Trophoblast cell (in vitro differentiated cells and primary cell): ENCODE results near the gene POLR3G. TPM values are rescaled to one million over a fixed set of nuclear protein-coding genes. Genes with fewer than 3 reads are reported as not detected.

ENCODE experiments used
- DNase-seq, 2 donors: peaks; one replicate each; pipeline ENCODE4 v3.0.0-alpha.2; 2016
- H2AFZ ChIP-seq: 2 replicates; pipeline ENCODE4 v1.6.1; 2013; ENCODE audit warnings: low read length, moderate library complexity, mild to moderate bottlenecking; ENCODE audit not compliant: insufficient read depth, poor library complexity
- H2AK5ac ChIP-seq: 2 replicates; pipeline ENCODE4 v1.6.1; 2013; ENCODE audit warnings: mild to moderate bottlenecking, low read length
- H2BK120ac ChIP-seq: 2 replicates; pipeline ENCODE4 v1.6.1; 2013; ENCODE audit warnings: low read length, mild to moderate bottlenecking, moderate library complexity; ENCODE audit not compliant: insufficient read depth, poor library complexity
- H2BK12ac ChIP-seq: 2 replicates; pipeline ENCODE4 v1.6.1; 2013; ENCODE audit warnings: mild to moderate bottlenecking, low read length, moderate library complexity
- H2BK5ac ChIP-seq: 2 replicates; pipeline ENCODE4 v1.6.1; 2013; ENCODE audit warnings: low read length, low read depth, moderate library complexity, mild to moderate bottlenecking; ENCODE audit not compliant: poor library complexity
- H3K14ac ChIP-seq: 2 replicates; pipeline ENCODE4 v1.6.1; 2013; ENCODE audit warnings: mild to moderate bottlenecking, low read length
- H3K18ac ChIP-seq: 2 replicates; pipeline ENCODE4 v1.6.1; 2013; ENCODE audit warnings: mild to moderate bottlenecking, low read length
- H3K23ac ChIP-seq: 2 replicates; pipeline ENCODE4 v1.6.1; 2013; ENCODE audit warnings: low read length
- H3K27ac ChIP-seq: 2 replicates; pipeline ENCODE4 v1.5.1; 2013; ENCODE audit warnings: low read depth, mild to moderate bottlenecking, inconsistent platforms, low read length, moderate library complexity
- H3K27me3 ChIP-seq: 2 replicates; pipeline ENCODE4 v1.6.1; 2013; ENCODE audit warnings: inconsistent platforms, mild to moderate bottlenecking, low read length, moderate library complexity; ENCODE audit not compliant: insufficient read depth
- H3K36me3 ChIP-seq, 2 experiments: 1 replicate in 1 of 2; 2 replicates in 1 of 2; pipeline ENCODE4 v1.6.1; 2013; ENCODE audit warnings: low read length in 2 of 2, mild to moderate bottlenecking in 2 of 2, moderate library complexity in 1 of 2; ENCODE audit not compliant: insufficient read depth in 2 of 2, control insufficient read depth in 1 of 2
- H3K4ac ChIP-seq: 2 replicates; pipeline ENCODE4 v1.6.1; 2013; ENCODE audit warnings: low read depth, mild to moderate bottlenecking, low read length, moderate library complexity
- H3K4me1 ChIP-seq, 2 experiments: 1 replicate in 1 of 2; 2 replicates in 1 of 2; pipeline ENCODE4 v1.6.1; 2013; ENCODE audit warnings: low read length in 2 of 2, mild to moderate bottlenecking in 2 of 2, moderate library complexity in 1 of 2; ENCODE audit not compliant: insufficient read depth in 2 of 2, control insufficient read depth in 1 of 2
- H3K4me2 ChIP-seq: 2 replicates; pipeline ENCODE4 v1.6.1; 2013; ENCODE audit warnings: inconsistent platforms, mild to moderate bottlenecking, low read length, moderate library complexity
- H3K4me3 ChIP-seq: 2 replicates; pipeline ENCODE4 v1.5.1; 2013; ENCODE audit warnings: mild to moderate bottlenecking, low read depth, low read length, inconsistent platforms
- H3K79me1 ChIP-seq: one replicate; pipeline ENCODE4 v1.6.1; 2013; ENCODE audit warnings: low read length
- H3K79me2 ChIP-seq: 2 replicates; pipeline ENCODE4 v1.6.1; 2013; ENCODE audit warnings: low read length, mild to moderate bottlenecking; ENCODE audit not compliant: control insufficient read depth, insufficient read depth, poor library complexity
- H3K9ac ChIP-seq: 2 replicates; pipeline ENCODE4 v1.6.1; 2013; ENCODE audit warnings: mild to moderate bottlenecking, low read length
- H3K9me3 ChIP-seq: 2 replicates; pipeline ENCODE4 v1.6.1; 2013; ENCODE audit warnings: low read depth, mild to moderate bottlenecking, control low read depth, inconsistent platforms, low read length; ENCODE audit not compliant: insufficient read depth
- H4K12ac ChIP-seq: 2 replicates; pipeline ENCODE4 v1.6.1; 2013; ENCODE audit warnings: low read depth, mild to moderate bottlenecking, low read length, moderate library complexity
- H4K8ac ChIP-seq: 2 replicates; pipeline ENCODE4 v1.6.1; 2013; ENCODE audit warnings: low read depth, mild to moderate bottlenecking, low read length, moderate library complexity
- H4K91ac ChIP-seq: one replicate; pipeline ENCODE4 v1.6.1; 2013; ENCODE audit warnings: low read depth, mild to moderate bottlenecking, low read length, moderate library complexity
- WGBS: extraction: QIAGEN DNeasy Blood & Tissue Kit; methylation state at CpG from one replicate; pipeline ENCODE4 v1.1.7; 2013; ENCODE audit warnings: missing lambda C conversion rate; ENCODE audit not compliant: insufficient read length, insufficient coverage; ENCODE audit errors: extremely low coverage; 5-methylcytosine and 5-hydroxymethylcytosine counted together
- polyA plus RNA-seq: library from polyadenylated mRNA; stranded (reverse); fragments of 200-250 nt; gene quantifications from 2 replicates; pipeline ENCODE4 v1.2.3, GENCODE V29; 2013

Gene POLR3G
- polyA plus RNA-seq = 2.9 and 3.1 TPM in 2 replicates

GRCh38 chr5:90474235-90475107 lies at the start of gene POLR3G, which contains the start of gene MBLAC2:
Gene POLR3G (plus strand): TSS chr5:90474864. CDS start chr5:90485568, 10,704 bp downstream.
Gene MBLAC2 (minus strand): TSS chr5:90474771. CDS start chr5:90474292, 479 bp downstream.
- Histone ChIP-seq H3K18ac (peak within 1 kb of the TSS; percentile 63), H3K79me1 (peaks cover 7% of the 10 kb centered on the region), H3K79me2 (peaks cover 4% of the 10 kb centered on the region), H2BK5ac (no peak within 1 kb of the TSS), H3K36me3 (no peaks in the 10 kb centered on the region), H3K4ac (no peak within 1 kb of the TSS), H3K14ac (peak within 1 kb of the TSS; percentile 52), H3K23ac (no peak within 1 kb of the TSS), H3K9ac (peak within 1 kb of the TSS; percentile 70), H4K8ac (peak within 1 kb of the TSS; percentile 86), H3K4me3 (peak within 1 kb of the TSS; percentile 88), H3K4me1 (peaks cover 0 to 2% of the 10 kb centered on the region in 2 experiments), H4K12ac (peak within 1 kb of the TSS; percentile 56), H3K4me2 (peak within 1 kb of the TSS; percentile 84), H2AK5ac (no peak within 1 kb of the TSS), H3K27ac (peak within 1 kb of the TSS; percentile 51), H4K91ac (peak within 1 kb of the TSS; percentile 32), H3K9me3 (no peaks in the 10 kb centered on the region), H3K27me3 (no peaks in the 10 kb centered on the region), H2BK120ac (peak within 1 kb of the TSS; percentile 7), H2BK12ac (no peak within 1 kb of the TSS), H2AFZ (peak within 1 kb of the TSS; percentile 75)
- no CpG with 5 or more reads among the region's 73 CpGs for WGBS
- DNase-seq = peak; percentile 88 to 91

- peak; percentile 25 to 70 for DNase-seq
- no peak overlapping the region for H2BK12ac ChIP-seq
- H3K4ac ChIP-seq = no peak overlapping the region
- H3K14ac ChIP-seq = no peak overlapping the region
- no peak overlapping the region for H4K91ac ChIP-seq
- no peaks in the 10 kb centered on the region for H3K9me3 ChIP-seq
- no peaks in the 10 kb centered on the region for H3K4me1 ChIP-seq
- no peaks in the 10 kb centered on the region for H3K36me3 ChIP-seq
- H2AK5ac ChIP-seq = no peak overlapping the region
- no peak overlapping the region for H2AFZ ChIP-seq
- no peak overlapping the region for H3K18ac ChIP-seq
- no peaks in the 10 kb centered on the region for H3K79me1 ChIP-seq
- no peaks in the 10 kb centered on the region for H3K27me3 ChIP-seq
- no peaks in the 10 kb centered on the region for H3K79me2 ChIP-seq
- no peak overlapping the region for H4K12ac ChIP-seq
- no CpG with 5 or more reads among the region's 5 CpGs for WGBS
- H3K9ac ChIP-seq = no peak overlapping the region
- no peak overlapping the region for H3K4me3 ChIP-seq
- H2BK5ac ChIP-seq = no peak overlapping the region
- H3K23ac ChIP-seq = no peak overlapping the region
- no peak overlapping the region for H4K8ac ChIP-seq
- H3K27ac ChIP-seq = no peak overlapping the region
- H2BK120ac ChIP-seq = no peak overlapping the region
- no peak overlapping the region for H3K4me2 ChIP-seq
Measured at GRCh38 chr5:90434116-90434714, 40.4 kb upstream of the POLR3G start.

- no peak overlapping the region for H3K14ac ChIP-seq
- H3K9ac ChIP-seq = no peak overlapping the region
- no peaks in the 10 kb centered on the region for H3K36me3 ChIP-seq
- no peak overlapping the region for H2AFZ ChIP-seq
- no peak overlapping the region for H2BK120ac ChIP-seq
- no peak overlapping the region for H2BK5ac ChIP-seq
- no peaks in the 10 kb centered on the region for H3K79me2 ChIP-seq
- H3K4me3 ChIP-seq = no peak overlapping the region
- H3K18ac ChIP-seq = no peak overlapping the region
- no peak overlapping the region for H3K4me2 ChIP-seq
- no peaks in the 10 kb centered on the region for H3K4me1 ChIP-seq
- peaks cover 1% of the 10 kb centered on the region for H3K79me1 ChIP-seq
- H2AK5ac ChIP-seq = no peak overlapping the region
- H3K23ac ChIP-seq = no peak overlapping the region
- H3K9me3 ChIP-seq = no peaks in the 10 kb centered on the region
- no peaks in the 10 kb centered on the region for H3K27me3 ChIP-seq
- no peak overlapping the region for H3K4ac ChIP-seq
- H4K8ac ChIP-seq = no peak overlapping the region
- DNase-seq = no peak
- no peak overlapping the region for H4K91ac ChIP-seq
- H2BK12ac ChIP-seq = no peak overlapping the region
- H3K27ac ChIP-seq = no peak overlapping the region
- H4K12ac ChIP-seq = no peak overlapping the region
Measured at GRCh38 chr5:90437663-90438062, 37.0 kb upstream of the POLR3G start.

- H3K18ac ChIP-seq = no peak overlapping the region
- H2AK5ac ChIP-seq = no peak overlapping the region
- no peak overlapping the region for H2AFZ ChIP-seq
- no peak overlapping the region for H4K8ac ChIP-seq
- no peaks in the 10 kb centered on the region for H3K27me3 ChIP-seq
- no peaks in the 10 kb centered on the region for H3K36me3 ChIP-seq
- H3K23ac ChIP-seq = no peak overlapping the region
- peaks cover 1% of the 10 kb centered on the region for H3K79me1 ChIP-seq
- H2BK120ac ChIP-seq = no peak overlapping the region
- no peak overlapping the region for H3K4me2 ChIP-seq
- no peak overlapping the region for H2BK12ac ChIP-seq
- no peak overlapping the region for H3K4me3 ChIP-seq
- no peak overlapping the region for H3K14ac ChIP-seq
- H3K4me1 ChIP-seq = no peaks in the 10 kb centered on the region
- H3K9ac ChIP-seq = no peak overlapping the region
- no peaks in the 10 kb centered on the region for H3K79me2 ChIP-seq
- H3K9me3 ChIP-seq = no peaks in the 10 kb centered on the region
- H3K27ac ChIP-seq = no peak overlapping the region
- H4K91ac ChIP-seq = no peak overlapping the region
- no peak overlapping the region for H3K4ac ChIP-seq
- H2BK5ac ChIP-seq = no peak overlapping the region
- DNase-seq = peak; percentile 3 to 64
- no CpG with 5 or more reads among the region's 1 CpG for WGBS
- H4K12ac ChIP-seq = no peak overlapping the region
Measured at GRCh38 chr5:90438100-90438499, 36.6 kb upstream of the POLR3G start.
